DND-41 (cell line): ENCODE results near the gene ARL6IP5.

ENCODE experiments used
- EZH2 ChIP-seq: IDR thresholded peaks from 3 replicates; pipeline ENCODE4 v1.6.1; 2012; ENCODE audit warnings: borderline replicate concordance, low read depth, mild to moderate bottlenecking, moderate library complexity, low read length, inconsistent platforms; ENCODE audit not compliant: severe bottlenecking
- TF ChIP-seq, protein P1 (sequence below): IDR thresholded peaks from 2 replicates; pipeline ENCODE4 v1.5.1; 2012; ENCODE audit warnings: borderline replicate concordance, low read length, moderate library complexity, mild to moderate bottlenecking; ENCODE audit not compliant: poor library complexity, severe bottlenecking; ENCODE audit errors: extremely low read depth

DNA sequence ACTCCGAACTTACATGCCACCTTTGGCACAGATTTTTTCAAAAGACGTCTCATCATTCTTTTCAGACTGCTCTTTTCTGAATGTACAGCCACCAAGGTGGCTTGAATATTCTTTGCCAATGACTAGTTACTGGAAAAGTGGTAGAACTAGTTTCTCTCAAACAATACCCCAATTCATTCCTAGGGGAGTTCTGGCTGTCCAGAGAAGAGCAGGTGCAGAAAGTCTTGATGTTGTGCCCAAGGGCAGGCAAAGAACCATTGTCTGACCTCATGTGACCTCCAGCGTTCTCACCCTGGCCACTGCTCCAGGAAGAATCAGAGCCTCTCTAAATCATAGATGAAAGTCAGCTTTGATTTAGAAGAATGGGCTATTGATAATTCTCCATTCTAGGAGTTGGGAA lies 32.2 kb downstream of the ARL6IP5 start:
- TF ChIP-seq, protein P1, sequence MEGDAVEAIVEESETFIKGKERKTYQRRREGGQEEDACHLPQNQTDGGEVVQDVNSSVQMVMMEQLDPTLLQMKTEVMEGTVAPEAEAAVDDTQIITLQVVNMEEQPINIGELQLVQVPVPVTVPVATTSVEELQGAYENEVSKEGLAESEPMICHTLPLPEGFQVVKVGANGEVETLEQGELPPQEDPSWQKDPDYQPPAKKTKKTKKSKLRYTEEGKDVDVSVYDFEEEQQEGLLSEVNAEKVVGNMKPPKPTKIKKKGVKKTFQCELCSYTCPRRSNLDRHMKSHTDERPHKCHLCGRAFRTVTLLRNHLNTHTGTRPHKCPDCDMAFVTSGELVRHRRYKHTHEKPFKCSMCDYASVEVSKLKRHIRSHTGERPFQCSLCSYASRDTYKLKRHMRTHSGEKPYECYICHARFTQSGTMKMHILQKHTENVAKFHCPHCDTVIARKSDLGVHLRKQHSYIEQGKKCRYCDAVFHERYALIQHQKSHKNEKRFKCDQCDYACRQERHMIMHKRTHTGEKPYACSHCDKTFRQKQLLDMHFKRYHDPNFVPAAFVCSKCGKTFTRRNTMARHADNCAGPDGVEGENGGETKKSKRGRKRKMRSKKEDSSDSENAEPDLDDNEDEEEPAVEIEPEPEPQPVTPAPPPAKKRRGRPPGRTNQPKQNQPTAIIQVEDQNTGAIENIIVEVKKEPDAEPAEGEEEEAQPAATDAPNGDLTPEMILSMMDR: no peak
- TF ChIP-seq EZH2: no peak
